Measurements from ENCODE around the gene MAPK4. TPM values are rescaled to one million over a fixed set of nuclear protein-coding genes. Genes with fewer than 3 reads are reported as not detected.

MAPK4 gene
- total RNA-seq, 2 donors from 2014 or later: 10.6 to 12.6 TPM

DNA sequence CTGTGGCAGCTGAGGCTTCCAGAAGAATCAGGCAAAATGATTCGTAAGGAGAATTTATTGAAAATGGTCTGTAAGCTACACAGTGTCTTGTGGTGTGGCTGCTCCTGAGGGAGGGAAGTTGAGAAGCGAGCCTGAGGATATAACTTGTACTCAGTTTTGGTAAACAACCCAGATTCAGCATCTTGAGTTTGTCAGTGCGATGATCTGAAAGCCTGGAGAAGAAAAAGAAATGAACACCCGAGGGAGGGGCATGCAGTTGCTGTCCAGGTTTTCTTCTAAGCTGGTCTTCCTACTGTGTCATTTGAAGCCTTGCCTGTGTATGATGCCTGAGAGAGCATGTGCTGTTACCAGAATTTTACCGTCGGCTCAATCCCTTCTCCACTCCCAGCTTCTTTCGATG, 87.3 kb downstream of the MAPK4 start:
- whole genome bisulfite sequencing: 59% methylated on average over 7 of the region's 7 CpGs
- intact Hi-C loops (cut with DNase I): no loop called here
- Histone ChIP-seq H3K36me3 (no peaks in the 10 kb centered on the region), H3K4me1 (replicated peaks) (no peaks in the 10 kb centered on the region), H3K4me3 (no peak overlapping the region), H3K9me3 (no peaks in the 10 kb centered on the region), H3K27ac (peak overlapping the region in 1 of 2 donors; percentile 5), H3K27me3 (replicated peaks; ENCODE audit: insufficient read depth) (no peaks in the 10 kb centered on the region)
- no peak for DNase-seq (ENCODE audit: low spot score)
- TF ChIP-seq POLR2AphosphoS5 (IDR thresholded peaks at IDR 0.05): peak; percentile 8
- TF ChIP-seq, protein P1, sequence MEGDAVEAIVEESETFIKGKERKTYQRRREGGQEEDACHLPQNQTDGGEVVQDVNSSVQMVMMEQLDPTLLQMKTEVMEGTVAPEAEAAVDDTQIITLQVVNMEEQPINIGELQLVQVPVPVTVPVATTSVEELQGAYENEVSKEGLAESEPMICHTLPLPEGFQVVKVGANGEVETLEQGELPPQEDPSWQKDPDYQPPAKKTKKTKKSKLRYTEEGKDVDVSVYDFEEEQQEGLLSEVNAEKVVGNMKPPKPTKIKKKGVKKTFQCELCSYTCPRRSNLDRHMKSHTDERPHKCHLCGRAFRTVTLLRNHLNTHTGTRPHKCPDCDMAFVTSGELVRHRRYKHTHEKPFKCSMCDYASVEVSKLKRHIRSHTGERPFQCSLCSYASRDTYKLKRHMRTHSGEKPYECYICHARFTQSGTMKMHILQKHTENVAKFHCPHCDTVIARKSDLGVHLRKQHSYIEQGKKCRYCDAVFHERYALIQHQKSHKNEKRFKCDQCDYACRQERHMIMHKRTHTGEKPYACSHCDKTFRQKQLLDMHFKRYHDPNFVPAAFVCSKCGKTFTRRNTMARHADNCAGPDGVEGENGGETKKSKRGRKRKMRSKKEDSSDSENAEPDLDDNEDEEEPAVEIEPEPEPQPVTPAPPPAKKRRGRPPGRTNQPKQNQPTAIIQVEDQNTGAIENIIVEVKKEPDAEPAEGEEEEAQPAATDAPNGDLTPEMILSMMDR (IDR thresholded peaks at IDR 0.05): no peak

DNA sequence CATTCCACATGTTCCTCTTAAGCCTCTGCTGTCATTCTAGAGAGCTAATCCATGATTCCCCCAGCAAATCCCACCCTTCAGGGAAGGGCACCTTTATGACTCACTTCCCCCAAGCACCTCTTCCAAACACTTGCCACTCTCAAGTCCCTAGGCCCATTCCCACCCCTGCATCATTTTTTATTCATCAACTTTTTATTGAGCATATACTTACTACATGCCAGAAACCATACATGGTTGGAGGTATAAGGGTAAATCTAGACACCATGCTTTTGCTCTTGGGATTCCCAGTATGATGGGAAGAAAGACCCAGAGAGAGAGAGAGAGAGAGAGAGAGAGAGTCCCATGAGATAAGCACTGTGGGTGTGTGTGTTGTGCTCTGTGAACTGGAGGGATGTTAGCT, 87.9 kb downstream of the MAPK4 start:
- no peaks in the 10 kb centered on the region for H3K4me1 ChIP-seq (replicated peaks)
- no peaks in the 10 kb centered on the region for H3K36me3 ChIP-seq
- no peak overlapping the region for H3K4me3 ChIP-seq
- peak overlapping the region in 1 of 2 donors; percentile 5 for H3K27ac ChIP-seq
- TF ChIP-seq, protein P1 (IDR thresholded peaks at IDR 0.05): no peak
- TF ChIP-seq POLR2AphosphoS5 (IDR thresholded peaks at IDR 0.05): no peak
- TF ChIP-seq POLR2A (IDR thresholded peaks at IDR 0.05): no peak
- intact Hi-C loops (cut with DNase I): loop anchor here (2.0 kb wide), 1 partner anchor 87 kb away; the partner anchor contains the start of gene MAPK4
- H3K9me3 ChIP-seq: no peaks in the 10 kb centered on the region
- H3K27me3 ChIP-seq (replicated peaks; ENCODE audit: insufficient read depth): no peaks in the 10 kb centered on the region
- DNase-seq (ENCODE audit: low spot score): no peak

DNA sequence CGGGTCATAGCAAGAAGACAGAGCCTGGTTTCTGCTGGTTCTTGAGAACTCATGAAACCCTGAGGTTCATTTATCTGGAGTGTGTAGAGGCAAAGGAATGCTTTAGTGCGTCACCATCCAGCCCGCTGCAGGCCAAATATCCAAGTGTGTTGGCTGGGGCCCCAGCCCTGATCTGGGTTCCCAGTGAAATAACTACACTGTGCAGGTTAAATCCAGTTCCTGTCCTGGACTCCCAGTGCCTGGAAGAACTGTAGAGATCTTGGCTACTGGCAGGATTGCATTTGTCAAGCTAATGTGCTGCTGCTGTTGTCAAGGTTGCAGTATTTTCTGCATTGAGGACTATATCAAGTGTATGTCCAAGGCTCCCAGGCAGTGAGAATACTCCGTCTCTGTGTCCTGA, 89.9 kb downstream of the MAPK4 start:
- intact Hi-C loops (cut with DNase I): loop anchor here (2.0 to 10.0 kb wide), 2 partner anchors 89 to 365 kb away; partner anchors contain the start of genes CXXC1, MAPK4 and MBD1
- Histone ChIP-seq H3K9me3 (no peaks in the 10 kb centered on the region), H3K36me3 (no peaks in the 10 kb centered on the region), H3K27ac (peak overlapping the region; percentile 51 to 52), H3K4me1 (replicated peaks) (no peaks in the 10 kb centered on the region), H3K27me3 (replicated peaks; ENCODE audit: insufficient read depth) (no peaks in the 10 kb centered on the region), H3K4me3 (no peak overlapping the region)
- peak; percentile 27 for DNase-seq (ENCODE audit: low spot score)
- TF ChIP-seq POLR2AphosphoS5 (IDR thresholded peaks at IDR 0.05) (peak; percentile 55), POLR2A (IDR thresholded peaks at IDR 0.05) (no peak)
- TF ChIP-seq, protein P1 (IDR thresholded peaks at IDR 0.05): no peak
- WGBS: 46% methylated on average over 4 of the region's 4 CpGs

DNA sequence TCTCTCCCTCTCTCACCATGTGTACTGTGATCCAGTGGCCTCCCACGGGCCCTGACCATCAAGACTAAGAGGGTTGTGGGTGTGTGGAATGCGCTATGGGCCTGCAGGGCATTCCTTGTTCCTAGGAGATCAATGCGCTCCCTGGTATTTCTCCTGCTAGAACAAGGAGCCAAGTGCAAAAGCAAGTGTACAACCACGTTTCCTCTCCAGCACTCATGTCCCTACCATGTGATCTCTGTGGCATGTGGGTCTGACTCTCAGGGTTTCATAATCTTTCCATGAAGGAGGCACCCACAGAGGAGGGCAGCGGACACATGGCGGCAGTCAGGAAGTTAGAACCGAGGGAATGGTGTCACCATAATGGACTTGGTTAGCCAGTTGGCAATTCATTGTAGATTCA, 91.4 kb downstream of the MAPK4 start:
- H3K27me3 ChIP-seq (replicated peaks; ENCODE audit: insufficient read depth): no peaks in the 10 kb centered on the region
- 94% methylated on average over 7 of the region's 7 CpGs for WGBS
- H3K4me1 ChIP-seq (replicated peaks): no peaks in the 10 kb centered on the region
- H3K36me3 ChIP-seq: no peaks in the 10 kb centered on the region
- H3K9me3 ChIP-seq: no peaks in the 10 kb centered on the region
- no peak overlapping the region for H3K4me3 ChIP-seq
- no peak for DNase-seq (ENCODE audit: low spot score)
- no peak overlapping the region for H3K27ac ChIP-seq
- intact Hi-C loops (cut with DNase I): loop anchor here (10.0 kb wide), 1 partner anchor 367 kb away; the partner anchor contains the start of genes CXXC1 and MBD1
- TF ChIP-seq, protein P1 (IDR thresholded peaks at IDR 0.05): no peak
- TF ChIP-seq POLR2A (IDR thresholded peaks at IDR 0.05) (no peak), POLR2AphosphoS5 (IDR thresholded peaks at IDR 0.05) (no peak)

DNA sequence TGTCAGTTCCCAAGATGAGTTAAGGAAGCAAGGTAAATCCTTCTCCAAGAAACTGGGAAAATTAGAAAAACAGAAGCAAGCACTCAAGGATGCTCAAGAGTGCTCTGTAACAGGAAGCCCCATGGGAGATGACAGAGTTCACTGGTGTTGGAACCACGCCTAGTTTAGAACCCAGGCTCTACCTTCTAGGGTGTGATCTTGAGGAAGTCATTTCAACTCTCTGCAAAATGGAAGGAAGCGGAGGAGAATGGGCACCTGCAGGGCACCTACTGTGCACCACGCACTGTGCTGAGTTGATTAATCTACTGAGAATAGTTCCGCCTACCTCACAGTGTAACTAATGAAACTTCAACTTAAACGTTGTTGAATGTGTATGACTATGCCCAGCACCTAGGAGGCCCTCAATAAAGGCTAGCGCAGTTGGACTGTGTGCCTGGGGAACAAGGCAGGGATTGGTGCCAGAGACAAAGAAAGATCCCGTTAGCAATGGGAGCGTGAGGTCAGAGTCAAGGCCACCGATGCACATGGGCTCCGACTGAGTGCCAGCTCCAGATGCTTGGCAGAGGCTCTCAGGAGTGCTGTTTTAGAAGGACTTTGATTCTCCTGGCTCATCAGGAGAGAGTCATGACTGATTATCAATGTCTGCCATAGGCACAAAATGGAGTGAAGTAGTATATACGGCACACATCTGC, 93.7 kb downstream of the MAPK4 start:
- intact Hi-C loops (cut with DNase I): loop anchor here (10.0 kb wide), 1 partner anchor 369 kb away; the partner anchor contains the start of genes CXXC1 and MBD1
- Histone ChIP-seq H3K4me3 (no peak overlapping the region), H3K9me3 (no peaks in the 10 kb centered on the region), H3K27me3 (replicated peaks; ENCODE audit: insufficient read depth) (no peaks in the 10 kb centered on the region), H3K27ac (peak overlapping the region; percentile 54 to 64), H3K36me3 (no peaks in the 10 kb centered on the region), H3K4me1 (replicated peaks) (no peaks in the 10 kb centered on the region)
- TF ChIP-seq, protein P1 (IDR thresholded peaks at IDR 0.05): no peak
- no peak for TF ChIP-seq POLR2A (IDR thresholded peaks at IDR 0.05)
- TF ChIP-seq POLR2AphosphoS5 (IDR thresholded peaks at IDR 0.05): no peak
- WGBS: 79% methylated on average over 11 of the region's 11 CpGs
- DNase-seq (ENCODE audit: low spot score): no peak

Measured in prostate gland (tissue), 2 donors.